ENCODE data around the gene GREM2.

GRCh38 chr1:240496941-240497340 lies 115.0 kb downstream of the GREM2 start:
- TF ChIP-seq, protein P1, sequence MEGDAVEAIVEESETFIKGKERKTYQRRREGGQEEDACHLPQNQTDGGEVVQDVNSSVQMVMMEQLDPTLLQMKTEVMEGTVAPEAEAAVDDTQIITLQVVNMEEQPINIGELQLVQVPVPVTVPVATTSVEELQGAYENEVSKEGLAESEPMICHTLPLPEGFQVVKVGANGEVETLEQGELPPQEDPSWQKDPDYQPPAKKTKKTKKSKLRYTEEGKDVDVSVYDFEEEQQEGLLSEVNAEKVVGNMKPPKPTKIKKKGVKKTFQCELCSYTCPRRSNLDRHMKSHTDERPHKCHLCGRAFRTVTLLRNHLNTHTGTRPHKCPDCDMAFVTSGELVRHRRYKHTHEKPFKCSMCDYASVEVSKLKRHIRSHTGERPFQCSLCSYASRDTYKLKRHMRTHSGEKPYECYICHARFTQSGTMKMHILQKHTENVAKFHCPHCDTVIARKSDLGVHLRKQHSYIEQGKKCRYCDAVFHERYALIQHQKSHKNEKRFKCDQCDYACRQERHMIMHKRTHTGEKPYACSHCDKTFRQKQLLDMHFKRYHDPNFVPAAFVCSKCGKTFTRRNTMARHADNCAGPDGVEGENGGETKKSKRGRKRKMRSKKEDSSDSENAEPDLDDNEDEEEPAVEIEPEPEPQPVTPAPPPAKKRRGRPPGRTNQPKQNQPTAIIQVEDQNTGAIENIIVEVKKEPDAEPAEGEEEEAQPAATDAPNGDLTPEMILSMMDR (IDR thresholded peaks at IDR 0.05) = no peak
- TF ChIP-seq POLR2A (IDR thresholded peaks at IDR 0.05) (no peak), POLR2AphosphoS5 (IDR thresholded peaks at IDR 0.05; ENCODE audit: insufficient read depth in 1 of 2, low read depth in 1 of 2) (no peak)
